ENCODE data around the gene CERT1.

The CERT1 gene

DNA sequence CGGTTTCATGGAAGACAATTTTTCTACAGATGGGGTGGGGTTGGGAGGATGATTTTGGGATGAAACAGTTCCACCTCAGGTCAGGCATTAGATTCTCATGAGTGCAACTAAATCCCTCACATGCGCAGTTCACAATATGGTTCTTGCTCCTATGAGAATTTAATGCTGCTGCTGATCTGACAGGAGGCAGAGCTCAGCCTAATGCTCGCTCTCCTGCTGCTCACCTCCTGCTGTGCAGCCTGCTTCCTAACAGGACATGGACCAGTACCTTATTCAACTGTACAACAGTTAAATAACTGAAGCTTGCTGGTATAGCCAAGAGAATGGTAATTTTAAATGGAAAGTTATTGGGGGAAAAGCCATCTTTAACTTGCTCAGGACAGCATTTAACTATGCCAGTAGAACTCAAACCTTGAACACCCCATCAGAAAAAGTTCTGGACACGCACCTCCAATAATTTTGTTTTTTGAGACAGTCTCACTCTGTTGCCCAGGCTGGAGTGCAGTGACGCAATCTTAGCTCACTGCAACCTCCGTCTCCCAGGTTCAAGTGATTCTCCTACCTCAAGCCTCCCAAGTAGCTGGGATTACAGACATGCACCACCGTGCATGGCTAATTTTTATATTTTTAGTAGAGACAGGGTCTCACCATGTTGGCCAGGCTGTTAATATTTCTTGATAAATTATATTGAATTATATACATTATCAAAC is 146.7 kb downstream of the CERT1 start:
- in situ Hi-C loops (cut with HindIII; ENCODE audit: low pct_unique_long_range_greater_than_20kb, low sequenced_read_pairs), result no loop called here
- DNase-seq (ENCODE audit: low read depth in 1 of 2, low spot score in 1 of 2), result no peak
- no peak for TF ChIP-seq JUND (IDR thresholded peaks at IDR 0.05; ENCODE audit: low read depth)

GRCh38 chr5:75363726-75364495 is 147.5 kb downstream of the CERT1 start:
- in situ Hi-C loops (cut with HindIII; ENCODE audit: low pct_unique_long_range_greater_than_20kb, low sequenced_read_pairs), result no loop called here

DNA sequence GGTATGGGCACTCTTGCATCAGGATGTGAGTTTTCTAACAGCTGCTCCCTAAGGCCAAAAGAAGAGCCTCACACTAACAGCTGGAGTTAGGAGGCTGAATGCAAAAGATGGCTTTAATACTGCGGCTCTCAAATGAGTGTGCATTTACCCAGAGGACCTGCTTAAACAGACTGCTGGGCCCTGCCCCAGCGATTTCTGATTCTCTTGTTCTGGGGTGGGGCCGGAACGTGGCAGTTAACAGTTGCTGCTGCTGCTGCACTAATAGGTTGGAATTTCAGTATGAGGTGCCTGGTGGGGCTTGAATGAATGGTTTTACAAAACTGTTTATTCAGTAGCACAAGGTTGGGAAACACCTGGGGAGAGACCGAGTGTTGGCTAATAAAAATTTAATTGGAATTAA is 148.3 kb downstream of the CERT1 start:
- DNase-seq (ENCODE audit: low read depth in 1 of 2, low spot score in 1 of 2), result no peak
- in situ Hi-C loops (cut with HindIII; ENCODE audit: low pct_unique_long_range_greater_than_20kb, low sequenced_read_pairs), result no loop called here
- no peak for TF ChIP-seq JUND (IDR thresholded peaks at IDR 0.05; ENCODE audit: low read depth)

More at GRCh38 chr5:75363726-75364495, 147.5 kb downstream of the CERT1 start:
- TF ChIP-seq JUND (IDR thresholded peaks at IDR 0.05; ENCODE audit: low read depth), result no peak
- DNase-seq (ENCODE audit: low read depth in 1 of 2, low spot score in 1 of 2), result peak in 1 of 2 experiments; percentile 43

- in situ Hi-C loops (cut with HindIII; ENCODE audit: low pct_unique_long_range_greater_than_20kb, low sequenced_read_pairs), result no loop called here
- DNase-seq (ENCODE audit: low read depth in 1 of 2, low spot score in 1 of 2), result no peak
- no peak for TF ChIP-seq JUND (IDR thresholded peaks at IDR 0.05; ENCODE audit: low read depth)
These were observed 148.9 kb downstream of the CERT1 start for GRCh38 chr5:75362474-75362975.

- DNase-seq (ENCODE audit: low read depth in 1 of 2, low spot score in 1 of 2), result no peak
- in situ Hi-C loops (cut with HindIII; ENCODE audit: low pct_unique_long_range_greater_than_20kb, low sequenced_read_pairs), result no loop called here
- TF ChIP-seq JUND (IDR thresholded peaks at IDR 0.05; ENCODE audit: low read depth), result no peak
These were observed 150.1 kb downstream of the CERT1 start for GRCh38 chr5:75361310-75361709.

- DNase-seq (ENCODE audit: low read depth in 1 of 2, low spot score in 1 of 2), result no peak
- no peak for TF ChIP-seq JUND (IDR thresholded peaks at IDR 0.05; ENCODE audit: low read depth)
- in situ Hi-C loops (cut with HindIII; ENCODE audit: low pct_unique_long_range_greater_than_20kb, low sequenced_read_pairs), result no loop called here
These were observed 153.3 kb downstream of the CERT1 start for GRCh38 chr5:75358117-75358516.

- DNase-seq (ENCODE audit: low read depth in 1 of 2, low spot score in 1 of 2), result no peak
- TF ChIP-seq JUND (IDR thresholded peaks at IDR 0.05; ENCODE audit: low read depth), result no peak
- in situ Hi-C loops (cut with HindIII; ENCODE audit: low pct_unique_long_range_greater_than_20kb, low sequenced_read_pairs), result no loop called here
These were observed 154.7 kb downstream of the CERT1 start for GRCh38 chr5:75356719-75357118.

DNA sequence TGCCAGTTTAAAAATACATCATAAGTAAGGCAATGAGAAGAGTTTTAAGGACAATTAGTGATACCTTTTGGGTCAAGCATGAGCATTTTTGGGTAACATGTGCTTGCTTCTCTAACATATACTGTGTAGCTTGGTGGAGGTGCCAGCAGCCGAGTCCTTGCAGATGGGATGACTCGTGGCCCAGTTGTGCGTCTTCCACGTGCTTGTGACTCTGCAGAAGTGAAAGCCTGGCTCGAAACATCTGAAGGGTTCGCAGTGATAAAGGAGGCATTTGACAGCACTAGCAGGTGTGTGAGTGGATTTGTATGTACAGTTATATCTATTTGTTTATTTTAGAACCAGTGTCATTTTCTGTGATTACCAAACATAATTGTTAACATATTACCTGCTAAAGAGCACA is 156.2 kb downstream of the CERT1 start:
- in situ Hi-C loops (cut with HindIII; ENCODE audit: low pct_unique_long_range_greater_than_20kb, low sequenced_read_pairs), result no loop called here
- DNase-seq (ENCODE audit: low read depth in 1 of 2, low spot score in 1 of 2), result no peak

DNA sequence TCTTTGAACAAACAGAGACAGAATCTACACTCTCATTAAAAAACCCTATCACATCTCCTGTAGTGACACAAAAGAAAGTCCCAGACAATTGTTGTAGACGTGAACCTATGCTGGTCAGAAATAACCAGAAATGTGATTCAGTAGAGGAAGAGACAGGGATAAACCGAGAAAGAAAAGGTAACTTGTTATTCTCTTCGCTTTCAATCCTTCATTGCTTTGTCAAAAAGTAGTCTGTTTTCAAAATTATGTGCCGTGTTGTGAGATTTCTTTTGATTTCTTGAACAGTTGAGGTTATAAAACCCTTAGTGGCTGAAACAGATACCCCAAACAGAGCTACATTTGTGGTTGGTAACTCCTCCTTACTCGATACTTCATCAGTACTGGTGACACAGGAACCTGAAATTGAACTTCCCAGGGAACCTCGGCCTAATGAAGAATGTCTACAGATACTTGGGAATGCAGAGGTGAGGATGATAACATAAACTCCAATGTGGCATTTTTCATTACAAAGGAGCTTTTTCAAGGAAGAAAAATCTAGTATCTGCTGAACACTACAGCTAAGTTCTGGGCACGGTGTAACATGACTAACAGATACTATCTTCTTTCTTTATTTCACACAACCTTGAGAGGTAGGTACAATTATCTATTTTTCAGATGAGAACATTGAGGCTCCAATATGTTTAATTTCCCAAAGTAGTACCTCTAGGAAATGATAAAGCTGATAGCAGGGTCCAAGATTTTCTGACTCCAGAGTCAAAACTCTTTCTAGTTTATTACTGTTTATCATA is 160.1 kb downstream of the CERT1 start:
- no peak for TF ChIP-seq JUND (IDR thresholded peaks at IDR 0.05; ENCODE audit: low read depth)
- in situ Hi-C loops (cut with HindIII; ENCODE audit: low pct_unique_long_range_greater_than_20kb, low sequenced_read_pairs), result no loop called here
- no peak for DNase-seq (ENCODE audit: low read depth in 1 of 2, low spot score in 1 of 2)

More for the DNA sequence above, 156.2 kb downstream of the CERT1 start:
- TF ChIP-seq JUND (IDR thresholded peaks at IDR 0.05; ENCODE audit: low read depth), result no peak

DNA sequence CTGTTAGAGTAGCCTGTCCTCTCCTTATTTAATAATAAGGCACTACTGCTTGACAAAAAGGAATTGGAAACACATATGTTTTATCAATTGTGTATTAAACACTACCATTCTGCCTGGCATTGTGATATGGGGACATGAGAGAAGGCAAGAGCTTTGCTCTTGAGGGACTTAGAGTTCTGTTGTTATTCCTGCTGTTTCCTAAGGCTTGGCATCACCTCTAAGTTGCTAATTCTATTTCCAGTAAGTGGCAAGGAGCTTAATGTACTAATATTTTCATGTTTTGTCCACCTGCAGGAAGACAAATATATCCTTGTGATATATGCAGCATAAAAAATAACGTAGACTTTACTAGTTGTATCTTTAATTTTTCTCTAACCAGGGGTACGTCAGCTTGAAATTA is 161.8 kb downstream of the CERT1 start:
- in situ Hi-C loops (cut with HindIII; ENCODE audit: low pct_unique_long_range_greater_than_20kb, low sequenced_read_pairs), result no loop called here
- TF ChIP-seq JUND (IDR thresholded peaks at IDR 0.05; ENCODE audit: low read depth), result no peak
- no peak for DNase-seq (ENCODE audit: low read depth in 1 of 2, low spot score in 1 of 2)

DNA sequence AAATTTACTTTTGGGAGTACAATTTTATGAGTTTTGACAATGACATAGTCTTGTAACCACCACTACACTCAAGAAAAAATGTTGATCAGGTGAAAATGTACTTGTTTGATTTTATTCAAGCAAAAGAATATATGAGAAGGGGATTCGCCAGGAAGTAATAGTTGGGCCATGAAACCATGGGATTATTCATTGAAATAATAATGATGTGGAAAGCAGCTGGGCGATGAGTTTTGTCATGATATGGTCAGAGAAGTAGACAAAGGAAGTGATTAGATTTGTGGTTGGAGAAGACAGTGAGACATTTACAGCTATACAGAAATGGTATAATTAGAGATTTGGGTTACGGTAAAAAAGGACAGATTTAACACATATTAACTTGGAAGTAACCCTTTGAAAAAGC is 163.2 kb downstream of the CERT1 start:
- in situ Hi-C loops (cut with HindIII; ENCODE audit: low pct_unique_long_range_greater_than_20kb, low sequenced_read_pairs), result no loop called here
- no peak for DNase-seq (ENCODE audit: low read depth in 1 of 2, low spot score in 1 of 2)
- no peak for TF ChIP-seq JUND (IDR thresholded peaks at IDR 0.05; ENCODE audit: low read depth)

GRCh38 chr5:75342836-75343235 is 168.6 kb downstream of the CERT1 start:
- no peak for TF ChIP-seq JUND (IDR thresholded peaks at IDR 0.05; ENCODE audit: low read depth)
- DNase-seq (ENCODE audit: low read depth in 1 of 2, low spot score in 1 of 2), result no peak
- in situ Hi-C loops (cut with HindIII; ENCODE audit: low pct_unique_long_range_greater_than_20kb, low sequenced_read_pairs), result no loop called here

Data from T47D (cell line).